H1 (cell line): ENCODE results near the gene ETF1. TPM values are rescaled to one million over a fixed set of nuclear protein-coding genes. Genes with fewer than 3 reads are reported as not detected.

Source experiments
- CTCF ChIA-PET: fragments of 300-600 bp; sonication (Branson Sonifier 250); formaldehyde crosslinking; loops from one replicate; lab custom pipeline; 2021; ENCODE audit not compliant: partially characterized antibody; lab: Charles Lee
- POLR2A ChIA-PET: fragments of 300-600 bp; sonication (Branson Sonifier 250); formaldehyde crosslinking; loops from one replicate; lab custom pipeline; 2021; ENCODE audit warnings: inconsistent platforms; ENCODE audit not compliant: partially characterized antibody; lab: Charles Lee
- DNase-seq, 2 experiments: peaks; one replicate each; pipeline versions ENCODE4 v3.0.0 to v3.0.0-alpha.2; 2010 to 2022; ENCODE audit warnings: low spot score in 2 of 2, low read depth in 1 of 2, mixed read lengths in 1 of 2
- FAIRE-seq: peaks from 2 replicates; lab custom pipeline; 2011; peaks lifted over from hg19 to GRCh38; lab: Jason Lieb, UNC
- H2AFZ ChIP-seq: 2 replicates; pipeline ENCODE4 v1.8.1; 2012; ENCODE audit warnings: low read length, inconsistent platforms
- H2AK5ac ChIP-seq: 2 replicates; pipeline ENCODE4 v1.6.1; 2013; ENCODE audit warnings: low read depth, low read length
- H2BK120ac ChIP-seq: replicated peaks from 2 replicates; pipeline ENCODE3; 2013; ENCODE audit warnings: low read depth, low read length, inconsistent platforms
- H2BK12ac ChIP-seq: 2 replicates; pipeline ENCODE4 v1.6.1; 2013; ENCODE audit warnings: low read depth, low read length
- H2BK15ac ChIP-seq: 2 replicates; pipeline ENCODE4 v1.6.1; 2013; ENCODE audit warnings: low read length
- H2BK20ac ChIP-seq: 2 replicates; pipeline ENCODE4 v1.6.1; 2013; ENCODE audit warnings: low read length
- H2BK5ac ChIP-seq: 2 replicates; pipeline ENCODE4 v1.6.1; 2013; ENCODE audit warnings: low read depth, low read length
- H3K14ac ChIP-seq: 2 replicates; pipeline ENCODE4 v1.6.1; 2013; ENCODE audit warnings: inconsistent platforms; ENCODE audit not compliant: insufficient read length
- H3K18ac ChIP-seq: 2 replicates; pipeline ENCODE4 v1.6.1; 2013; ENCODE audit warnings: low read length; ENCODE audit errors: extremely low read depth
- H3K23ac ChIP-seq: 2 replicates; pipeline ENCODE4 v1.6.1; 2013; ENCODE audit warnings: inconsistent platforms; ENCODE audit not compliant: insufficient read length
- H3K23me2 ChIP-seq: 2 replicates; pipeline ENCODE4 v1.6.1; 2013; ENCODE audit warnings: low read depth, low read length
- H3K27ac ChIP-seq: 2 replicates; pipeline ENCODE4 v1.6.1; 2011; ENCODE audit warnings: low read depth, low read length, inconsistent platforms
- H3K27me3 ChIP-seq, 4 experiments: replicated peaks in 1 of 4; 1 replicate in 1 of 4; 2 replicates in 3 of 4; pipeline versions ENCODE4 v1.6.1 to v1.8.1; 2011 to 2013; ENCODE audit warnings: low read length in 3 of 4, mild to moderate bottlenecking in 3 of 4, inconsistent platforms in 2 of 4, mixed read lengths in 2 of 4, moderate library complexity in 1 of 4; ENCODE audit not compliant: control insufficient read depth in 3 of 4, insufficient read depth in 3 of 4; ENCODE audit errors: extremely low read depth in 1 of 4
- H3K36me3 ChIP-seq, 4 experiments: 2 replicates each; pipeline versions ENCODE4 v1.6.1 to v1.8.1; 2011 to 2013; ENCODE audit warnings: mild to moderate bottlenecking in 4 of 4, low read length in 3 of 4, moderate library complexity in 2 of 4, control low read depth in 1 of 4, inconsistent platforms in 1 of 4; ENCODE audit not compliant: insufficient read depth in 4 of 4, control insufficient read depth in 2 of 4
- H3K4ac ChIP-seq: replicated peaks from 2 replicates; pipeline ENCODE3; 2013; ENCODE audit warnings: low read length, low read depth, mixed read lengths, inconsistent platforms; ENCODE audit not compliant: insufficient read length
- H3K4me1 ChIP-seq, 4 experiments: replicated peaks in 1 of 4; 1 replicate in 1 of 4; 2 replicates in 3 of 4; pipeline versions ENCODE4 v1.6.1 to v1.8.1; 2011 to 2013; ENCODE audit warnings: low read length in 3 of 4, inconsistent platforms in 2 of 4, mixed read lengths in 1 of 4; ENCODE audit not compliant: insufficient read depth in 4 of 4, control insufficient read depth in 3 of 4
- H3K4me2 ChIP-seq, 2 experiments: 2 replicates each; pipeline versions ENCODE4 v1.6.1 to v1.8.1; 2011 to 2013; ENCODE audit warnings: low read depth in 2 of 2, low read length in 2 of 2, control low read depth in 1 of 2, inconsistent platforms in 1 of 2, mild to moderate bottlenecking in 1 of 2; ENCODE audit not compliant: insufficient read depth in 1 of 2
- H3K4me3 ChIP-seq, 4 experiments: fragments of 200-600, 300-600 bp in 1 of 4; sonication (generic), shearing (Covaris generic), sonication (Bioruptor Twin) in 1 of 4; 2 replicates each; pipeline versions ENCODE4 v1.5.1 to v1.8.1; 2011 to 2016; ENCODE audit warnings: low read length in 4 of 4, low read depth in 3 of 4, control low read depth in 2 of 4, inconsistent platforms in 2 of 4, mild to moderate bottlenecking in 2 of 4, mixed read lengths in 1 of 4, moderate library complexity in 1 of 4; ENCODE audit not compliant: insufficient read depth in 2 of 4; ENCODE audit errors: extremely low read depth in 1 of 4
- H3K56ac ChIP-seq: replicated peaks from 2 replicates; pipeline ENCODE3; 2013; ENCODE audit warnings: low read depth, mild to moderate bottlenecking, mixed read lengths, low read length, inconsistent platforms; ENCODE audit not compliant: insufficient read length
- H3K79me1 ChIP-seq: 2 replicates; pipeline ENCODE4 v1.6.1; 2013; ENCODE audit warnings: low read depth, low read length, control low read depth
- H3K79me2 ChIP-seq, 2 experiments: 2 replicates each; pipeline versions ENCODE4 v1.6.1 to v1.8.1; 2012 to 2013; ENCODE audit warnings: low read length in 2 of 2, mild to moderate bottlenecking in 2 of 2, inconsistent platforms in 1 of 2; ENCODE audit not compliant: insufficient read depth in 2 of 2, control insufficient read depth in 1 of 2
- H3K9ac ChIP-seq, 4 experiments: replicated peaks in 1 of 4; 1 replicate in 1 of 4; 2 replicates in 3 of 4; pipeline versions ENCODE4 v1.6.1 to v1.8.1; 2011 to 2013; ENCODE audit warnings: low read depth in 3 of 4, low read length in 3 of 4, control low read depth in 2 of 4, mild to moderate bottlenecking in 2 of 4, moderate library complexity in 2 of 4, inconsistent platforms in 1 of 4; ENCODE audit errors: extremely low read depth in 1 of 4
- H3K9me3 ChIP-seq, 2 experiments: 2 replicates each; pipeline versions ENCODE4 v1.6.1 to v1.8.1; 2012 to 2013; ENCODE audit warnings: mild to moderate bottlenecking in 2 of 2, moderate library complexity in 2 of 2, control low read depth in 1 of 2, inconsistent platforms in 1 of 2, low read depth in 1 of 2, low read length in 1 of 2, mixed read lengths in 1 of 2; ENCODE audit not compliant: insufficient read depth in 2 of 2
- H4K20me1 ChIP-seq, 2 experiments: replicated peaks in 1 of 2; 2 replicates each; pipeline versions ENCODE3 to v1.8.1; 2011 to 2013; ENCODE audit warnings: inconsistent platforms in 2 of 2, low read length in 2 of 2, mild to moderate bottlenecking in 1 of 2; ENCODE audit not compliant: insufficient read depth in 2 of 2, control insufficient read depth in 1 of 2
- H4K5ac ChIP-seq: 2 replicates; pipeline ENCODE4 v1.6.1; 2013; ENCODE audit warnings: low read length, low read depth, mixed read lengths, inconsistent platforms; ENCODE audit not compliant: insufficient read length
- H4K8ac ChIP-seq: 2 replicates; pipeline ENCODE4 v1.8.0; 2013; ENCODE audit warnings: mild to moderate bottlenecking, moderate library complexity, low read length, inconsistent platforms; ENCODE audit not compliant: insufficient read depth; ENCODE audit errors: extremely low read depth
- H4K91ac ChIP-seq: replicated peaks from 2 replicates; pipeline ENCODE3; 2013; ENCODE audit warnings: low read length, mixed read lengths, inconsistent platforms; ENCODE audit not compliant: insufficient read length
- ASH2L ChIP-seq: fragments of 200-600, 300-600 bp; sonication (generic); IDR thresholded peaks from one replicate; pipeline ENCODE4 v1.7.1; 2017; ENCODE audit warnings: low read length
- CHD2 ChIP-seq: IDR thresholded peaks from 2 replicates; pipeline ENCODE4 v1.6.1; 2012; ENCODE audit warnings: low read length, improper control_type of control experiment
- EP300 ChIP-seq, 2 experiments: IDR thresholded peaks; 1 replicate in 1 of 2; 2 replicates in 1 of 2; pipeline ENCODE4 v1.6.1; 2011 to 2012; ENCODE audit warnings: low read depth in 2 of 2, low read length in 2 of 2, mild to moderate bottlenecking in 2 of 2, borderline replicate concordance in 1 of 2, inconsistent platforms in 1 of 2, moderate library complexity in 1 of 2
- HDAC2 ChIP-seq, 2 experiments: fragments of 300-600 bp in 1 of 2; sonication (generic) in 1 of 2; IDR thresholded peaks; 2 replicates each; pipeline ENCODE4 v1.6.1; 2011 to 2012; ENCODE audit warnings: low read depth in 2 of 2, low read length in 2 of 2, mild to moderate bottlenecking in 2 of 2, moderate library complexity in 2 of 2, borderline replicate concordance in 1 of 2, inconsistent platforms in 1 of 2
- POLR2A ChIP-seq, 2 experiments: IDR thresholded peaks; 1 replicate in 1 of 2; 2 replicates in 1 of 2; pipeline ENCODE4 v1.6.1; 2011; ENCODE audit warnings: low read depth in 2 of 2, low read length in 2 of 2, mild to moderate bottlenecking in 2 of 2; ENCODE audit errors: control extremely low read depth in 1 of 2
- SUZ12 ChIP-seq: fragments of 200-600 bp; sonication (generic); IDR thresholded peaks from 2 replicates; pipeline ENCODE4 v1.6.1; 2012; ENCODE audit warnings: mild to moderate bottlenecking, inconsistent platforms, low read length, moderate library complexity, mixed read lengths
- ZNF274 ChIP-seq: IDR thresholded peaks from 2 replicates; pipeline ENCODE4 v1.7.0; 2012; ENCODE audit warnings: low read length, borderline replicate concordance; ENCODE audit errors: extremely low read depth
- WGBS, 2 experiments: shearing (Covaris generic) in 1 of 2; methylation state at CpG; one replicate each; pipeline versions ENCODE4 v1.1.6 to v1.1.7; 2013 to 2015; ENCODE audit warnings: low lambda C conversion rate in 2 of 2, mixed read lengths in 2 of 2, inconsistent platforms in 1 of 2, low coverage in 1 of 2, missing lambda C conversion rate in 1 of 2; ENCODE audit not compliant: insufficient replicate concordance in 2 of 2, insufficient coverage in 1 of 2, insufficient read length in 1 of 2; ENCODE audit errors: extremely low coverage in 1 of 2, missing lambda C conversion rate in 1 of 2; 5-methylcytosine and 5-hydroxymethylcytosine counted together
- polyA plus RNA-seq, 7 experiments: library from polyadenylated mRNA; depleted of rRNA in 3 of 7; stranded (reverse) in 5 of 7; unstranded in 2 of 7; fragments of >200 nt in 5 of 7; fragments of 200-250 nt in 2 of 7; gene quantifications; 1 replicate in 5 of 7; 2 replicates in 1 of 7; 4 replicates in 1 of 7; pipeline versions ENCODE4 v1.2.1 to v1.2.3, GENCODE V29; 2011 to 2013; ENCODE audit warnings: missing spikeins in 2 of 7, mixed read lengths in 2 of 7
- total RNA-seq: library from RNA; stranded (reverse); fragmentation: NEBNext Ultra II Directional; extraction: Animal tissue kit (Norgen Biotek cat#: 25700); gene quantifications from 2 replicates; pipeline ENCODE4 v1.2.1, GENCODE V29; 2021
- TF ChIP-seq, protein P1 (sequence below), 3 experiments: IDR thresholded peaks; 1 replicate in 2 of 3; 2 replicates in 1 of 3; pipeline versions ENCODE4 v1.5.1 to v1.6.1; 2011; ENCODE audit warnings: low read length in 3 of 3, mild to moderate bottlenecking in 3 of 3, inconsistent platforms in 2 of 3, low read depth in 1 of 3, moderate library complexity in 1 of 3; ENCODE audit not compliant: insufficient read depth in 1 of 3; ENCODE audit errors: control extremely low read depth in 1 of 3

ETF1 gene
- total and polyA plus RNA-seq, 2 of the 8 experiments (the other 6 are each of a cell fraction or from before 2014, with no cell fraction given): 50.5 to 168 TPM

DNA sequence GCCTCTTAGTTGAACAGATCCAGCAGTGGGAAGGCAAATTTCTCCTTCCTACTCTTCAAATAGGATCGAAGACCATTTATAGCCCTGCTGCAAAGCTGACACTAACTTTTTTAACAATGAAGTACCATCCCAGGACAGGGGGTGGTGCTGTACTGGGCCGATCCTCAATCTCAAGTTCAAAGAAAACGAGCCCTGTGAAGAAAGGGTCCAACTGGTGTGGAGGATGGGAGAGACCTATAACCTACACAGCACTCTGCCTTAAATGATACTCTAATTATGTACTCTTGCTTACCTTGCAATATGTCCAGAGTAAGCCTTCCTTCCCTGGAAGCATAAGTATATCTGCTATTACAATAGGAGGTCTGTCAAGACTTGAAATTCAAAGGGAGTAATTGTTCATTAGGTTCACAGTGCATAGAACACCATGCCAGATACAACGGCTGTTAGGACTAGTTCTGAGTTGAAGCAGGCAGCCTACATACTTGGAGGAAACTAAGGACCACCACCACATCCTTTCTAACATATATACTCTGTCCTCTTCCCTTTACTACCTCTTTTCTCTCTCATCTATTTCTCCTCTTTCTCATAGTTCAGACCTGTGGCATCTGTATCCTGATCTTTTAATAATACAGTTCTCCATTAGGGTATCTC, 6.2 kb downstream of the ETF1 start:
- no peak overlapping the region for H2BK120ac ChIP-seq
- H2AFZ ChIP-seq: no peak overlapping the region
- H3K27me3 ChIP-seq: no peaks in the 10 kb centered on the region
- FAIRE-seq (peak; percentile 55), DNase-seq (peak in 1 of 2 experiments; percentile 43)
- peaks cover 0 to 48% (median 5%) of the 10 kb centered on the region in 4 experiments; a peak in 4 of 8 replicates for H3K36me3 ChIP-seq
- no peak overlapping the region for H3K4ac ChIP-seq
- H4K91ac ChIP-seq: no peak overlapping the region
- POLR2A ChIA-PET: interaction anchor here (0.6 to 8.1 kb wide), 13 partner anchors 5 to 805 kb away, joined by 3 to 106 read pairs (median 9); partner anchors contain the start of genes EGR1, HSPA9 and PAIP2
- H2BK15ac ChIP-seq: no peak overlapping the region
- peaks cover 0 to 7% (median 0%) of the 10 kb centered on the region in 4 experiments; a peak in 2 of 7 replicates for H3K4me1 ChIP-seq
- H3K79me2 ChIP-seq: peaks cover 60 to 95% of the 10 kb centered on the region in 2 experiments
- H2AK5ac ChIP-seq: no peak overlapping the region
- no peak overlapping the region for H3K27ac ChIP-seq
- peaks cover 14 to 18% of the 10 kb centered on the region in 2 experiments for H4K20me1 ChIP-seq
- no peak overlapping the region for H3K18ac ChIP-seq
- H3K23ac ChIP-seq: no peak overlapping the region
- WGBS, 2 experiments: 88% methylated on average over 4 of the region's 4 CpGs; no CpG with 5 or more reads in 1 of the 2 experiments
- no peak overlapping the region for H2BK12ac ChIP-seq
- H3K4me2 ChIP-seq: no peak overlapping the region
- no peak overlapping the region for H3K14ac ChIP-seq
- no peak overlapping the region for H3K56ac ChIP-seq
- H3K9ac ChIP-seq: no peak overlapping the region
- peaks cover under 1% of the 10 kb centered on the region; the same call in 1 of the 2 replicates for H3K23me2 ChIP-seq
- H2BK5ac ChIP-seq: no peak overlapping the region
- H3K79me1 ChIP-seq: peaks cover 2% of the 10 kb centered on the region; the same call in 1 of the 2 replicates
- no peaks in the 10 kb centered on the region for H3K9me3 ChIP-seq
- CTCF ChIA-PET: interaction anchor here (0.8 to 1.9 kb wide), 9 partner anchors 8 to 35 kb away, joined by 3 to 12 read pairs (median 5); no protein-coding TSS in a partner anchor
- H3K4me3 ChIP-seq: no peak overlapping the region
- H4K5ac ChIP-seq: no peak overlapping the region
- no peak overlapping the region for H2BK20ac ChIP-seq
- H4K8ac ChIP-seq: no peak overlapping the region
- no peak for TF ChIP-seq CHD2
- no peak for TF ChIP-seq ASH2L
- TF ChIP-seq, protein P1, sequence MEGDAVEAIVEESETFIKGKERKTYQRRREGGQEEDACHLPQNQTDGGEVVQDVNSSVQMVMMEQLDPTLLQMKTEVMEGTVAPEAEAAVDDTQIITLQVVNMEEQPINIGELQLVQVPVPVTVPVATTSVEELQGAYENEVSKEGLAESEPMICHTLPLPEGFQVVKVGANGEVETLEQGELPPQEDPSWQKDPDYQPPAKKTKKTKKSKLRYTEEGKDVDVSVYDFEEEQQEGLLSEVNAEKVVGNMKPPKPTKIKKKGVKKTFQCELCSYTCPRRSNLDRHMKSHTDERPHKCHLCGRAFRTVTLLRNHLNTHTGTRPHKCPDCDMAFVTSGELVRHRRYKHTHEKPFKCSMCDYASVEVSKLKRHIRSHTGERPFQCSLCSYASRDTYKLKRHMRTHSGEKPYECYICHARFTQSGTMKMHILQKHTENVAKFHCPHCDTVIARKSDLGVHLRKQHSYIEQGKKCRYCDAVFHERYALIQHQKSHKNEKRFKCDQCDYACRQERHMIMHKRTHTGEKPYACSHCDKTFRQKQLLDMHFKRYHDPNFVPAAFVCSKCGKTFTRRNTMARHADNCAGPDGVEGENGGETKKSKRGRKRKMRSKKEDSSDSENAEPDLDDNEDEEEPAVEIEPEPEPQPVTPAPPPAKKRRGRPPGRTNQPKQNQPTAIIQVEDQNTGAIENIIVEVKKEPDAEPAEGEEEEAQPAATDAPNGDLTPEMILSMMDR (IDR thresholded peaks at IDR 0.05; ENCODE audit: control extremely low read depth in 1 of 3, insufficient read depth in 1 of 3, low read depth in 1 of 3, low read length in 3 of 3): peak; percentile 18 to 62 (median 41)
- TF ChIP-seq HDAC2 (IDR thresholded peaks at IDR 0.05; ENCODE audit: borderline replicate concordance in 1 of 2, low read depth in 2 of 2, low read length in 2 of 2): no peak
- TF ChIP-seq SUZ12: no peak
- TF ChIP-seq EP300 (IDR thresholded peaks at IDR 0.05; ENCODE audit: borderline replicate concordance in 1 of 2, low read depth in 2 of 2, low read length in 2 of 2): no peak
- peak in 1 of 2 experiments; percentile 74; a peak in 1 of 3 replicates for TF ChIP-seq POLR2A (IDR thresholded peaks at IDR 0.05; ENCODE audit: control extremely low read depth in 1 of 2, low read depth in 2 of 2, low read length in 2 of 2)
- TF ChIP-seq ZNF274: no peak
